ENCODE data around the gene TECPR1.

The TECPR1 gene

DNA sequence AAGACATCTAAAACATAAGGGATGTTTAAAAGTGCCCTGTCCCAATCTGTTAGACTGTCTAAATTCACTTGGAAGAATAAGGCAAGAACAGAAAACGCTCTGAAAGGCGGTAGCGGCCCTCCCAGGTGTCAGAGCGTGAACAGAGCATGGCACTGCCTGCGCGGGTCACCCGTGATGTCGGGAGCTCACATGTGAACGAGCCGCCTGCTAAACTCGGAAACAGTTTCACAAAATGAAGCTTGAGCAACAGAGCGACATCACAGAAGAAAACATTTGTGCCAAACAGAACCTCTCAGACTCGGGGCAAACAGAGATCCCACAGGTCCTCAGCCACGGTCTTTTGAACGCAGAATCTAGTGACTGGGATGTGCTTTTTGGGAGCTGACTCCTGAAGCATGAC is 42.3 kb upstream of the TECPR1 start:
- H3K9me3 ChIP-seq (ENCODE audit: low read length), result no peaks in the 10 kb centered on the region
- no peaks in the 10 kb centered on the region for H3K9me2 ChIP-seq (ENCODE audit: low read depth, low read length)
- H4K20me1 ChIP-seq (ENCODE audit: insufficient read depth, low read length), result no peaks in the 10 kb centered on the region
- TF ChIP-seq CTCF (IDR thresholded peaks at IDR 0.05; ENCODE audit: low read length) (no peak), EZH2 (IDR thresholded peaks at IDR 0.05; ENCODE audit: borderline replicate concordance, low read length) (no peak)
- H3K79me2 ChIP-seq (ENCODE audit: insufficient read depth, low read length), result no peaks in the 10 kb centered on the region
- no peak overlapping the region for H3K27ac ChIP-seq (ENCODE audit: low read depth, low read length, poor library complexity, severe bottlenecking)
- no peak overlapping the region for H2AFZ ChIP-seq (ENCODE audit: low read length)
- H3K9ac ChIP-seq (ENCODE audit: low read length), result no peak overlapping the region
- H3K27me3 ChIP-seq (ENCODE audit: insufficient read depth, low read length), result no peaks in the 10 kb centered on the region
- no peaks in the 10 kb centered on the region for H3K4me1 ChIP-seq (ENCODE audit: insufficient read depth, low read length, severe bottlenecking)
- H3K4me2 ChIP-seq (ENCODE audit: low read length), result no peak overlapping the region
- H3K4me3 ChIP-seq (ENCODE audit: low read depth, low read length, poor library complexity, severe bottlenecking), result no peak overlapping the region
- no peaks in the 10 kb centered on the region for H3K36me3 ChIP-seq (ENCODE audit: insufficient read depth, low read length)
- no peaks in the 10 kb centered on the region for H3F3A ChIP-seq (ENCODE audit: insufficient read depth, low read length)

GRCh38 chr7:98293746-98294145 is 41.7 kb upstream of the TECPR1 start:
- Histone ChIP-seq H3K9me3 (ENCODE audit: low read length) (no peaks in the 10 kb centered on the region), H3K79me2 (ENCODE audit: insufficient read depth, low read length) (no peaks in the 10 kb centered on the region), H3K4me1 (ENCODE audit: insufficient read depth, low read length, severe bottlenecking) (no peaks in the 10 kb centered on the region), H3K9ac (ENCODE audit: low read length) (no peak overlapping the region), H3K4me3 (ENCODE audit: low read depth, low read length, poor library complexity, severe bottlenecking) (no peak overlapping the region), H3K27ac (ENCODE audit: low read depth, low read length, poor library complexity, severe bottlenecking) (no peak overlapping the region), H3K27me3 (ENCODE audit: insufficient read depth, low read length) (no peaks in the 10 kb centered on the region), H2AFZ (ENCODE audit: low read length) (no peak overlapping the region), H3K4me2 (ENCODE audit: low read length) (no peak overlapping the region), H3K9me2 (ENCODE audit: low read depth, low read length) (no peaks in the 10 kb centered on the region), H3F3A (ENCODE audit: insufficient read depth, low read length) (no peaks in the 10 kb centered on the region), H4K20me1 (ENCODE audit: insufficient read depth, low read length) (no peaks in the 10 kb centered on the region), H3K36me3 (ENCODE audit: insufficient read depth, low read length) (no peaks in the 10 kb centered on the region)
- TF ChIP-seq CTCF (IDR thresholded peaks at IDR 0.05; ENCODE audit: low read length) (no peak), EZH2 (IDR thresholded peaks at IDR 0.05; ENCODE audit: borderline replicate concordance, low read length) (no peak)

- no peaks in the 10 kb centered on the region for H3K9me2 ChIP-seq (ENCODE audit: low read depth, low read length)
- H3K9ac ChIP-seq (ENCODE audit: low read length), result no peak overlapping the region
- H3K79me2 ChIP-seq (ENCODE audit: insufficient read depth, low read length), result no peaks in the 10 kb centered on the region
- no peaks in the 10 kb centered on the region for H3K27me3 ChIP-seq (ENCODE audit: insufficient read depth, low read length)
- TF ChIP-seq EZH2 (IDR thresholded peaks at IDR 0.05; ENCODE audit: borderline replicate concordance, low read length) (no peak), CTCF (IDR thresholded peaks at IDR 0.05; ENCODE audit: low read length) (no peak)
- H3K27ac ChIP-seq (ENCODE audit: low read depth, low read length, poor library complexity, severe bottlenecking), result no peak overlapping the region
- H3F3A ChIP-seq (ENCODE audit: insufficient read depth, low read length), result no peaks in the 10 kb centered on the region
- H3K4me1 ChIP-seq (ENCODE audit: insufficient read depth, low read length, severe bottlenecking), result no peaks in the 10 kb centered on the region
- H3K4me3 ChIP-seq (ENCODE audit: low read depth, low read length, poor library complexity, severe bottlenecking), result no peak overlapping the region
- H3K36me3 ChIP-seq (ENCODE audit: insufficient read depth, low read length), result no peaks in the 10 kb centered on the region
- H4K20me1 ChIP-seq (ENCODE audit: insufficient read depth, low read length), result no peaks in the 10 kb centered on the region
- H3K4me2 ChIP-seq (ENCODE audit: low read length), result no peak overlapping the region
- H3K9me3 ChIP-seq (ENCODE audit: low read length), result no peaks in the 10 kb centered on the region
- no peak overlapping the region for H2AFZ ChIP-seq (ENCODE audit: low read length)
These were observed 41.2 kb upstream of the TECPR1 start for GRCh38 chr7:98293265-98293664.
